GM19240 (cell line): ENCODE measurements around the gene TNS1.

Source experiments
- DNase-seq: peaks from one replicate; pipeline ENCODE4 v3.0.0; 2011; ENCODE audit warnings: low spot score; ENCODE audit not compliant: insufficient read length

TNS1 gene

GRCh38 chr2:217899231-217900009, 103.4 kb downstream of the TNS1 start:
- DNase-seq = peak; percentile 57

DNA sequence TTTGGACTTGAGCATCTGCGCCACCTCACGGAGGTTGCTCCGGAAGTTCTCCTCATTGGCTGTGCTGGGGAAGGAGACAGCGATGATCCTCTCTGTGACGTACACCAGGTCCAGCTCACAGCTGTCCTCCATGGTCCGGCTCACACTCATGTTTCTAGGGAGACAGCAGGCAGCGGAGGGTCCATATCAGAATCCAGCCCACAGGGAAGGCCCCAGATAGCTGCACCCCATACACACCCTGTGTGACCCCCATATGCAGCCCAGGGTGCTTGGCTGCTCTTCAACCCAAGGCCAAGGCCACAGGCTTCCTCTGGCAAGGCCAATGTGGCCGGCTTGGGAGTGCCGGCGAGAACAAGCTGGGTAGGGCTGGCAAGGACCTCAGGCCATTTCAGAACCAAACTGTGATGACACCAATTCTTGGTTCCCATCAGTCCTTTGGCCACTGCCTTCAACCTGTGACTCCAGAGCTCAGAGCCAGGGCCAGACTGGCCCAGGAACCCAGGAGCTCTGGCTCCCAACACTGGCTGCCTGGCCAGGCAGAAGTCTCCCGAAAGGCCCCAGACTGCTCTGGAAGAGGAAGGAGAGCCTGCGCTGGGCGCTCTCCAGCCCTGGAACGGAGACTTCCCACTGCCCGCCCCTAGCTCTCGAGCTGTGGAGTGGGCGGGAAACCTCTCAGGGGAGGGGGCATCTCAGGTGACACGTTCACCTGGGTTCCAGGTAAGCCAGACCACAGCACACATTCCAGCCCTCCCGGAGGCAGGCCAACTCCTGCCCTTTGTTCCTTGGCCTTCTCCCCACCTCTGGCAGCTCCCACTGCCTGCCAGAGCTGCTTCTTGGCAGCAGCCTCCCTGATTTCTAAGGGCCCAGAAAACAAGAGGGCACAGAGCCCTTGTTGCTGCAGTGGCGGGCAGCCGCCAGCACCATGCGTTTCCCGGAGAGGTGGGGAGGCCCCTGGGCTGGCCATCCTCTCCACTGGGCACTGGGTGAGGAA, 104.7 kb downstream of the TNS1 start:
- DNase-seq = no peak

- DNase-seq = no peak
Measured at GRCh38 chr2:217897091-217897715, 105.6 kb downstream of the TNS1 start.

- DNase-seq = no peak
Measured at GRCh38 chr2:217895070-217895635, 107.6 kb downstream of the TNS1 start.

DNA sequence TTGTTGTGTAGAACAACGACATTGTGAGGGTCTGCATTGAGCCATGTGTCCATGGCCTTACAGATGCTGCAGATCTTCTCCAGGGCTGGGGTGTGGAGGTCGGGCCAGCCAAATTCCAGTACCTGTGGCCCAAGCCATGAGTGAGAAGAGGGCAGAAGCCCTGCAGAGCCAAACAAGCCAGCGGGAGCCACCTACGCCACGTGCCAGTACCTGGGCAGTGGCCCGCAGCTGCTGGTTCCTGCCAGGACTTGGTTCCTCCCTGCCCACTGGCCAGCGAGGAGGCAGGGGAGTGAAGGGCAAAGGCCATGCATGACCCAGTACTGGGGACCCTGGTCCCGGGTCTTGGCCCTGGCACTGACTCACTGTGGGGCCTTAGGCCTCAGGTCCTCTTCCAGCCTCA, 109.4 kb downstream of the TNS1 start:
- no peak for DNase-seq

DNA sequence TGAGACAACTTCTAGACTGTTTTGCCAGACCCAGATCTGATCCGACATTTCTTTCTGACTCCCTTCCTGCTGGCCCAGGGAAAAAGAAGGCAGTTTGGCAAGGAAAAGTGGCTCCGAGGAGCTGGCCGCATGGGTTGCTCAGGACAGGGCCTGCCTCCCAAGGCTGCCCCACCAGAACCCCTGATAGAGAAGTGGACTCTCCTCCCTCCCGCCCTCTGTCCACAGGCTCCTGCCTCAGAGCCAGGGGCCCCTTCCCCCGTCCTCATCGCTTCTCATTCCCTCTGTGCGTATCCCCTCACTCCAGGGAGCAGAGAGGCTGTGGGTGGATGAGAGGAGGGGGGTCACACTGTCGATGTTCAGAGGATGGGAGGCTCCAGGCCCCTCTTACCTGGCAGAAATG, 110.2 kb downstream of the TNS1 start:
- no peak for DNase-seq

DNA sequence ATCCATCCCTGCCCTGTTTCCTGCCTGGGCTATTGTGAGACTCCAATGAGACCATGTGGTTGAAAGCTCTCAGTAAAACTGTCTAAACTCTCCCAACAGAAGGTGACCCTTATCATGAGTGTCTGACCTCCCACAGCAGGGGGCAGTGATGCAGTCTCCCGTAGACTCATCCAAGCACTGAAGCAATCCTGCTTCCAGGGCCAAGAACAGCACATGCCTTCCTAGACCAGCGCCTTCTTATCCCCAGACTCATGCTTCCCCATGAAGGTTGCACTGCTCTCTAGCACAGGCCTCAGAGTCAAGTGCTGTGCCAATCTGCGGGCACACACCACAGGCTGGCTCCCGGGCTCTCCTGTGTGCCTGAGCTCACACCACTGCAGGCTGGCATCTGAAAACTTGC, 112.3 kb downstream of the TNS1 start:
- no peak for DNase-seq

GRCh38 chr2:217889656-217890055, 113.1 kb downstream of the TNS1 start:
- no peak for DNase-seq

DNA sequence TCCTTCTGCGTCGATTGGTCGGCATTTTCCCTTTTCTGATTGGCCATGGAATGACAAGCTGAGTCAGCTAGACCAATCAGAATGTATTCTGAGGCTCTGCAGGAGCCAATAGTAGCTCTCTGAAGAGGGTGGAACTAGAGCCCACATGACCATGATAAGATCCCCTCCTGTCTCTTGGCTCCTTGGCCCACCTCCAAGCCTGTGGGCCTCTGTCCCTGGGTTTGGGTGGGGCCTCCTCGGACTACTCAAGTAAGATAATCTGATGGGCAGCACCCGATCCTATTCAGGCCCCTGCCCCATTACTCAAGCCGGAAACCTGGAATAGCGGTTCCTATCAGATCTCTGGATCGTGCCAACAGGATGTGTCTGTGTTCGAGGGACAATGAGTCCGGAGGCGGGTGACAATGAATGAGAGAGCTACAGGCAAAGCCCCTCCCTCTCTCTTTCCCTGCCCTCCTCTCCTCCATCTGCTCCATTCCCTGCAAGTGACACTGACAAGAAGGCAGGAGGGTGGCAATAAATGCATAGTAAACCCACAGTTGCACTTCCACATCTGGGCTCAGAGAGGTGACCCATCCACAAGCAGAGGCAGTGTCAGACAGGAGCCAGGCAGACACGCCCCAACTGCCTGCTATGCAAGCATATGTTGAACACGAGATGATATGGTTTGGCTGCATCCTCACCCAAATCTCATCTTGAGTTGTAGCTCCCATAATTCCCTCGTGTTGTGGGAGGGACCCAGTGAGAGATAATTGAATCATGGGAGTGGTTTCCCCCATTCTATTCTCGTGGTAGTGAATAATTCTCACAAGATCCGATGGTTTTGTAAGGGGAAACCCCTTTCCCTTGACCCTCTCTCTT, 114.7 kb downstream of the TNS1 start:
- DNase-seq = no peak

DNA sequence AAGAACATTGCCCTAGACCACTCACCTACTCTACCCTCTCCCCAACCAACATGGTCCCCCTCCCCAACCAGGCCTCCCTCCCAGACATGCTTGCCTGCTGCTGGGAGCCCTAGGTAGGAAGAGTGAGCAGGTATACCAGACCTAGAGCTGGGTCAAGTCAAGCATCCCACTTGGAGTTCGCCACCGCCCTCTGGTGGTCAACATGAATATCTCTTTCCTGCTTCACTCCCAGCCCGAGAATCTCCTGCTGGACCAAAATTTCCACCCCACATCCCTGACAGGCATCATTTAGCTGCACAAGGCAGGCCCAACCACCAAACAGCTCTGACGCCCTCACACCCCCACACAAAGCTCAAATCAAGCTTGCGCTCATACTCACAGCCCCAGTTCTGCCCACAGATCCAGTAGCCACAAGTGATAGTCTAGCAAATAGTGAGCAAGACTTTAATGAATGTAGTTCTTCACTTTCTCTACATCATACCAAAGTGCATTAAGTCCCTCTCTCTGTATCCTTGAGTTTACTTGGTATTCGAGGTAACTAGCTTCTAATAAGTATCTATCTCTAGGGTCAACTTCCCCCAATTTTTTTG, 116.0 kb downstream of the TNS1 start:
- DNase-seq = peak; percentile 80

GRCh38 chr2:217886091-217886490, 116.7 kb downstream of the TNS1 start:
- DNase-seq = no peak

- DNase-seq = no peak
Measured at GRCh38 chr2:217884985-217885384, 117.8 kb downstream of the TNS1 start.

DNA sequence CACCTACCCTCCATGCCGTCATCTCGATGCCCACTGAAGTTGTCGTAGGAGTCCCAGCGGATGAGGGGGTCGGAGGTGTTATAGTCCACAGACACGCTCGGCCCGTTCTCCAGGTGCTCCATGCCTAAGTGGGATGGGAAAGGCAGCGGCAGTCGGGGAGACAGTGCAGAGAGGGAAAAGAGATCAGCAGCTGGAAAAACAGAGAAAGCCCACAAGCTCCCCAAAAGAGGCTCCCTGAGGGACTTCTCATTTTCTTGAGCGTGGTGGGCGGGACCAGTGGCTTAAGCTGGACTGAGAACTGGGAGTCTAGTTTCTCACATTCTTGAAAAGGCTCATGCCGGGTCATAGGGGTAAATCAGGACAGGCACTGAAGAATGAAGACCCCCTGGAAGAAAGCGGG, 121.9 kb downstream of the TNS1 start:
- no peak for DNase-seq

DNA sequence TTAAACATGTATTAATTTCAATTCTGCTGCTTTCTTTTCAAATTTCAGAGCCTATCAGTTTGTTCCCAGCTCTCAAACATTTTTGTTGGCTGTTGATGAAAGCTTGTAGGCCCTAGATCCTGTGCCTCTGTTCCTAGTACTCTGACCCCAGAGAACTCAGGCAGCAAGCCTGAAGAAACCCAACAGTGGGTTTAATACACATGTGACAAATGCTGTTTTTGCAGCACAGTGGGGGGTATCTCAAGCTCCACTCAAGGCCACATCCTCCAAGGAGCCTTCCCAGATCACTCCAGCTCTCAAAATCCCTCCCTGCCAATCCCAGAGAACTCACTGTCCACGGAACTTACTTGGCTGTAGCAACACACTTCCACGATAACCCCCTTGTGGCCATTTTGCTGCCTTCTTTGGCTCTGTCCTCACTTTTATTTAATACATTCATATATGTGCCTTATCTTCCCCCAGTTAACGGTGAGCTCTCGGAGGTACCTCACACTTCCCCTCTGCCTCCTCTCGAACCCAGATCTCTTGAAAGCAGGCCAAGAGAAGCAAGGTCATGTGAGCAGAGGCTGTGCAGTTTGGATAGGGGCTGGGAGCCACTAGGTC, 122.4 kb downstream of the TNS1 start:
- no peak for DNase-seq

GRCh38 chr2:217878915-217879590, 123.7 kb downstream of the TNS1 start:
- DNase-seq = no peak

DNA sequence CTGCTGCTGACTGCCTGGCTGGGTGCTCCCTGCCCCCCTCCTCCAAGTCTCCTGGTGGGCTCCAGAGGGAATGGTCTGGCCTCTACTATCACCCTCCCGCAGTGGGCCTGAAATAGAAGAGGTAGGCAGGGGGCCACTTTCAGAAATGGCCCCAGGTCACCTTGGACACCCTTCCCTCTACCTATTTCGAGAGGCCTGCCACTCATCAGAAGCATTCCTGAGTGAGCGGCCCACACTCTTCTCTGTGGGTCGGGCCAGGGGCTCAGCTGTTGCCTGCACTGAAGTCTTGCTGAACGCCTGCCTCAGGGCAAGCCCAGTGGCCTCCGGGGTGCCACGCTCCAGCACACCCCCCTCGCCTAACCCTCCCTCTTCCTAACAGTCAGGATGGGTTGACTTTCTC, 124.9 kb downstream of the TNS1 start:
- no peak for DNase-seq

DNA sequence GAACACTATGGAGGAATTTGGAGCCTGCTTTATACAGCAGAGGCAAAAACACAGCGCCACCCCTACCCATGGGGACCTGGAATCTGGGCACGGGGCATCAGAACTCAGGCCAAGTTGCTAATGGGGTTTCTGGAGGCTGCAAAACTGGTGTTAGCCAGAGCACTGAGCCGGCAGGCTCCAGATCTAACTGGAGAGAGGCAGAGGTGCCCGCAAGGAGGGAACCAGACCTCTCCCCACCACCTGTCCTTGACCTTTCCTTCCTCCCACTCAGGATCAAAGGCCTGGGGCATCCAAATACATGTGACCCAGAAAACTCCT, 126.6 kb downstream of the TNS1 start:
- DNase-seq = no peak

DNA sequence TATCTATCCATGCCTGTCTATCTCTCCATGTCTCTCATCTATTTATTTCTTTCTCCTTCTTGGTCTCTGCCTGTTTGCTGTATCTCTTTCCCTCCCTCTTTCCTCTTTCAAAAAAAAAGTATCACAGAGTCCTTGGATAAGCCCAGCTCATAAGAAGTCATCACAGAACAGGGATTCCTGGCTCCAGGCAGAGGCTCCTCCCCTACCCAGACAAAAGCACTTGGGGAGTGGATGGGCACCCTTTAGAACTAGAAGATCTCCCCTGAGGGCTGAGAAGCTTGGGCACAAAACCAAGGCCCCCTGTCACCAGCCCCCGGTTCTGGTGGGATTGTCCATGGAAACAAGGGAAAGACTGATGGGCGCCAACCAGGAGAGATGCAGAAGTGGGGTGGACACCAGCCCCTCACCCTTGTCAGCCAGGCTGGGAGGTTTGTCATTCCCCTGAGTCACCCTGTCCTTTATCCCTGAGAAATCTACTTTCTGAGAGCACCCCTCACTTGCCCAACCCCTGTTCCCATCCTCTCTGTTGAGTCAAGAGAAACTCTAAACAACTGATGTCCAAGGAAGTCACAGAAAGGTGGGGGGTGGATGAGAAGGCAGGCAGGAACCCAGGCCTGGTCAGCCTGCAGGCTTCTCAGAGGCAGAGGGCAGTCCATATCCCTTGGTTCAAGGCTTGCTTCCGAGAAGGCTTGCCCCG, 127.1 kb downstream of the TNS1 start:
- DNase-seq = no peak

GRCh38 chr2:217875138-217875537, 127.7 kb downstream of the TNS1 start:
- DNase-seq = no peak
